Measurements from ENCODE around the gene LIG1.

DNA sequence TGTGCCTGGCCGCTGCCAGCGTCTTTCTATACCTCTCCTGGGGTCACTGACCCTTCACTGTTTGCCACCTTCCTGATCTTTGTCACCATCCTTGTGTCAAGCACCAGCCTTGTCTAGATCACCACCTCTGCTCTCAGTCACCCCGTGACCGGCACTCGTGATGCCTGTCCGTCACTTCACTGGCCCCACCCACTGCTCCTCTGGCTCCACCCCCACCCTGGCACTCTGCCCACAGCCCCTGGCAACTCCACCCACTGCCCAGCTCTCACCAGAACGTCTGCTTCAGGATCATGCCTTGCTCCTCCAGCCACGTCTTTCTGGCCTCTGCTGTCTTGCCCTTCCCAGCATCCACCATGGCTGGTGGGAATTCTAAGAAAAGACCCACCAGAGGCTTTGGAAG, 34.7 kb downstream of the LIG1 start:
- TF ChIP-seq ZFP41 (tag by site-specific recombination; IDR thresholded peaks at IDR 0.05; ENCODE audit: borderline replicate concordance) (no peak), MYNN (tag by site-specific recombination; IDR thresholded peaks at IDR 0.05; ENCODE audit: borderline replicate concordance) (no peak), ZSCAN30 (tag by site-specific recombination; IDR thresholded peaks at IDR 0.05) (no peak), KLF9 (tag by site-specific recombination; IDR thresholded peaks at IDR 0.05; ENCODE audit: low read depth) (no peak), ZNF146 (tag by site-specific recombination; IDR thresholded peaks at IDR 0.05) (no peak), ZNF423 (tag by site-specific recombination; IDR thresholded peaks at IDR 0.05) (no peak), ZNF530 (tag by site-specific recombination; IDR thresholded peaks at IDR 0.05; ENCODE audit: low read depth) (no peak)
- TF ChIP-seq, protein P1, sequence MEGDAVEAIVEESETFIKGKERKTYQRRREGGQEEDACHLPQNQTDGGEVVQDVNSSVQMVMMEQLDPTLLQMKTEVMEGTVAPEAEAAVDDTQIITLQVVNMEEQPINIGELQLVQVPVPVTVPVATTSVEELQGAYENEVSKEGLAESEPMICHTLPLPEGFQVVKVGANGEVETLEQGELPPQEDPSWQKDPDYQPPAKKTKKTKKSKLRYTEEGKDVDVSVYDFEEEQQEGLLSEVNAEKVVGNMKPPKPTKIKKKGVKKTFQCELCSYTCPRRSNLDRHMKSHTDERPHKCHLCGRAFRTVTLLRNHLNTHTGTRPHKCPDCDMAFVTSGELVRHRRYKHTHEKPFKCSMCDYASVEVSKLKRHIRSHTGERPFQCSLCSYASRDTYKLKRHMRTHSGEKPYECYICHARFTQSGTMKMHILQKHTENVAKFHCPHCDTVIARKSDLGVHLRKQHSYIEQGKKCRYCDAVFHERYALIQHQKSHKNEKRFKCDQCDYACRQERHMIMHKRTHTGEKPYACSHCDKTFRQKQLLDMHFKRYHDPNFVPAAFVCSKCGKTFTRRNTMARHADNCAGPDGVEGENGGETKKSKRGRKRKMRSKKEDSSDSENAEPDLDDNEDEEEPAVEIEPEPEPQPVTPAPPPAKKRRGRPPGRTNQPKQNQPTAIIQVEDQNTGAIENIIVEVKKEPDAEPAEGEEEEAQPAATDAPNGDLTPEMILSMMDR (tag by site-specific recombination; IDR thresholded peaks at IDR 0.05), result no peak
- TF ChIP-seq, protein P2, sequence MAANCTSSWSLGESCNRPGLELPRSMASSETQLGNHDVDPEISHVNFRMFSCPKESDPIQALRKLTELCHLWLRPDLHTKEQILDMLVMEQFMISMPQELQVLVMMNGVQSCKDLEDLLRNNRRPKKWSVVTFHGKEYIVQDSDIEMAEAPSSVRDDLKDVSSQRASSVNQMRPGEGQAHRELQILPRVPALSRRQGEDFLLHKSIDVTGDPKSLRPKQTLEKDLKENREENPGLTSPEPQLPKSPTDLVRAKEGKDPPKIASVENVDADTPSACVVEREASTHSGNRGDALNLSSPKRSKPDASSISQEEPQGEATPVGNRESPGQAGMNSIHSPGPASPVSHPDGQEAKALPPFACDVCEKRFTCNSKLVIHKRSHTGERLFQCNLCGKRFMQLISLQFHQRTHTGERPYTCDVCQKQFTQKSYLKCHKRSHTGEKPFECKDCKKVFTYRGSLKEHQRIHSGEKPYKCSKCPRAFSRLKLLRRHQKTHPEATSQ (tag by site-specific recombination; IDR thresholded peaks at IDR 0.05), result no peak
